ENCODE results near the gene SIT1.
A peak's percentile ranks its signal among the peaks of the same experiment; 100 is the strongest.

The SIT1 gene

GRCh38 chr9:35603986-35604577 lies 46.6 kb downstream of the SIT1 start:
- peak; percentile 77 for TF ChIP-seq FOXP2 (optimal IDR thresholded peaks at IDR 0.05; ENCODE audit: borderline replicate concordance, extremely low read depth, extremely low read length, insufficient read depth)
- TF ChIP-seq SIN3A (IDR thresholded peaks at IDR 0.05; ENCODE audit: borderline replicate concordance, insufficient read depth, low read length) = no peak
- peak; percentile 62; the same call in 1 of the 2 replicates for TF ChIP-seq POLR2AphosphoS5 (IDR thresholded peaks at IDR 0.05; ENCODE audit: low read depth, low read length)
- peak; percentile 60; the same call in 1 of the 2 replicates for TF ChIP-seq TAF1 (IDR thresholded peaks at IDR 0.05; ENCODE audit: borderline replicate concordance, insufficient read depth, low read length)
- no peak for TF ChIP-seq REST (IDR thresholded peaks at IDR 0.05; ENCODE audit: insufficient read depth in 1 of 2, low read depth in 2 of 2, low read length in 2 of 2)

- TF ChIP-seq REST (IDR thresholded peaks at IDR 0.05; ENCODE audit: insufficient read depth in 1 of 2, low read depth in 2 of 2, low read length in 2 of 2) = no peak
- TF ChIP-seq POLR2AphosphoS5 (IDR thresholded peaks at IDR 0.05; ENCODE audit: low read depth, low read length) = no peak
- no peak for TF ChIP-seq SIN3A (IDR thresholded peaks at IDR 0.05; ENCODE audit: borderline replicate concordance, insufficient read depth, low read length)
- no peak for TF ChIP-seq FOXP2 (optimal IDR thresholded peaks at IDR 0.05; ENCODE audit: borderline replicate concordance, extremely low read depth, extremely low read length, insufficient read depth)
- no peak for TF ChIP-seq TAF1 (IDR thresholded peaks at IDR 0.05; ENCODE audit: borderline replicate concordance, insufficient read depth, low read length)
Measured at GRCh38 chr9:35603506-35603985, 47.2 kb downstream of the SIT1 start.

DNA sequence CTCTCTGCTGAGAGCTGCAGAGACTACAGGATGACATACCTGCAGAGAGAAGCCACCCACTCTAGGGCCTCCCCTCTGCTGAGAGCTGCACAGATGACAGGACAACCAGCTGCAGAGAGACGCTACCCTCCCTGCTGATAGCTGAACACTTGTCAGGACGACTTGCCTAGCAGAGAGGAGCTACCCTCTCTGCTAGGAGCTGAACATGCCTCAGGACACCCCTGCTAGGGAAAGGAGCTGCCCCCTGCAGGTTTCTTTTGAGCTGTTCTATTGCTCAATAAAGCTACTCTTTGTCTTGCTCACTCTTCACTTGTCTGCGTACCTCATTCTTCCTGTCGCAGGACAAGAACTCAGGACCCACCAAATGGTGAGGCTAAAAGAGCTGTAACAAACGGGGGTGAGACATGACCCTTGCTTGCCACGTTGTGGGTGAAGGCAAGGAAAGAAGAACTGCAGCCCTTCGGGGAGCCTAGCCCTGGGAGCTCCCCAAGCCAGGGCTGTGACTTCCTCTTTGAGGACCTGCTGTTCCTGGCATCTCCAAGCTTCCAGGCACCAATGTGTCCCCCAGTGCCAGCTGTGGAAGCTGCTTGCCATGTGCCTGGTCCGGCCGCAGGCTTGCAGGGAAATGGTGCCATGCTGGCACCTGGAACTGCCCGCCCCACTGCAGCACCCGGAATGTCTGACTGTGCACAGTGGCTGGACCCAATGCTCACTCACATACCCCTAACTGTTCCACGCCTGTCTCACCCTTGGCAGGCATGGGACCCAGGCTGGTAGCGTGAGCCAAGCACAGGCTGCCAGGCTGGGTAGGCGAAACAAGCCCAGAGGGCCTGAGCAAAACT lies 50.7 kb downstream of the SIT1 start:
- TF ChIP-seq FOXP2 (optimal IDR thresholded peaks at IDR 0.05; ENCODE audit: borderline replicate concordance, extremely low read depth, extremely low read length, insufficient read depth) (no peak), SIN3A (IDR thresholded peaks at IDR 0.05; ENCODE audit: borderline replicate concordance, insufficient read depth, low read length) (no peak), POLR2AphosphoS5 (IDR thresholded peaks at IDR 0.05; ENCODE audit: low read depth, low read length) (no peak), TAF1 (IDR thresholded peaks at IDR 0.05; ENCODE audit: borderline replicate concordance, insufficient read depth, low read length) (no peak), REST (IDR thresholded peaks at IDR 0.05; ENCODE audit: insufficient read depth in 1 of 2, low read depth in 2 of 2, low read length in 2 of 2) (no peak)
